Thoracic aorta (tissue), 2 donors: ENCODE data around the gene NRAS. TPM values are rescaled to one million over a fixed set of nuclear protein-coding genes. Genes with fewer than 3 reads are reported as not detected.

Source experiments
- ATAC-seq: fragments of 150-250 bp; one replicate; pipeline ENCODE4 v1.8.0; 2017; ENCODE audit warnings: low read depth; ENCODE audit not compliant: insufficient number of reproducible peaks, low FRiP score
- DNase-seq: peaks from one replicate; pipeline ENCODE4 v3.0.0-alpha.2; 2020; ENCODE audit warnings: low spot score
- H3K27ac ChIP-seq, 2 donors: fragments of 200-600 bp; sonication (generic); 1 replicate in 1 of 2; 2 replicates in 1 of 2; pipeline ENCODE4 v1.5.1; 2016; ENCODE audit warnings: mild to moderate bottlenecking in 2 of 2, moderate library complexity in 2 of 2
- H3K27me3 ChIP-seq: fragments of 200-600 bp; sonication (generic); replicated peaks from 2 replicates; pipeline ENCODE4 v1.6.0; 2016; ENCODE audit warnings: mild to moderate bottlenecking; ENCODE audit not compliant: insufficient read depth
- H3K36me3 ChIP-seq: fragments of 200-600 bp; sonication (generic); one replicate; pipeline ENCODE4 v1.5.1; 2016
- H3K4me1 ChIP-seq, 2 donors: fragments of 200-600 bp; sonication (generic); 1 replicate in 1 of 2; 2 replicates in 1 of 2; pipeline versions ENCODE4 v1.5.1 to v1.6.0; 2016; ENCODE audit warnings: low read depth in 2 of 2, mild to moderate bottlenecking in 1 of 2; ENCODE audit not compliant: control insufficient read depth in 1 of 2
- H3K4me3 ChIP-seq: fragments of 200-600 bp; sonication (generic); 2 replicates; pipeline ENCODE4 v1.5.1; 2016; ENCODE audit warnings: mild to moderate bottlenecking
- H3K9me3 ChIP-seq: fragments of 200-600 bp; sonication (generic); 2 replicates; pipeline ENCODE4 v1.5.1; 2016
- total RNA-seq, 2 donors: library from RNA; depleted of rRNA; stranded (reverse); fragments of >200 nt; gene quantifications; one replicate each; pipeline versions ENCODE4 v1.1.0 to v1.2.3, GENCODE V29; 2016
- TF ChIP-seq, protein P1 (sequence below): fragments of 200-600 bp; sonication (generic); IDR thresholded peaks from one replicate; pipeline ENCODE4 v1.5.1; 2019; ENCODE audit warnings: antibody characterized with exemption

The NRAS gene
- total RNA-seq, 2 donors from 2014 or later: 11.4 to 24.8 TPM

- ATAC-seq: no peak
- Histone ChIP-seq H3K9me3 (no peaks in the 10 kb centered on the region), H3K27me3 (no peaks in the 10 kb centered on the region), H3K27ac (no peak overlapping the region), H3K36me3 (peaks cover 24% of the 10 kb centered on the region), H3K4me3 (no peak overlapping the region), H3K4me1 (no peaks in the 10 kb centered on the region)
- TF ChIP-seq, protein P1, sequence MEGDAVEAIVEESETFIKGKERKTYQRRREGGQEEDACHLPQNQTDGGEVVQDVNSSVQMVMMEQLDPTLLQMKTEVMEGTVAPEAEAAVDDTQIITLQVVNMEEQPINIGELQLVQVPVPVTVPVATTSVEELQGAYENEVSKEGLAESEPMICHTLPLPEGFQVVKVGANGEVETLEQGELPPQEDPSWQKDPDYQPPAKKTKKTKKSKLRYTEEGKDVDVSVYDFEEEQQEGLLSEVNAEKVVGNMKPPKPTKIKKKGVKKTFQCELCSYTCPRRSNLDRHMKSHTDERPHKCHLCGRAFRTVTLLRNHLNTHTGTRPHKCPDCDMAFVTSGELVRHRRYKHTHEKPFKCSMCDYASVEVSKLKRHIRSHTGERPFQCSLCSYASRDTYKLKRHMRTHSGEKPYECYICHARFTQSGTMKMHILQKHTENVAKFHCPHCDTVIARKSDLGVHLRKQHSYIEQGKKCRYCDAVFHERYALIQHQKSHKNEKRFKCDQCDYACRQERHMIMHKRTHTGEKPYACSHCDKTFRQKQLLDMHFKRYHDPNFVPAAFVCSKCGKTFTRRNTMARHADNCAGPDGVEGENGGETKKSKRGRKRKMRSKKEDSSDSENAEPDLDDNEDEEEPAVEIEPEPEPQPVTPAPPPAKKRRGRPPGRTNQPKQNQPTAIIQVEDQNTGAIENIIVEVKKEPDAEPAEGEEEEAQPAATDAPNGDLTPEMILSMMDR: no peak
- no peak for DNase-seq
These were observed 13.3 kb downstream of the NRAS start for GRCh38 chr1:114703242-114703641.

- DNase-seq: no peak
- Histone ChIP-seq H3K4me3 (no peak overlapping the region), H3K27ac (no peak overlapping the region), H3K9me3 (no peaks in the 10 kb centered on the region), H3K36me3 (peaks cover 19% of the 10 kb centered on the region), H3K4me1 (no peaks in the 10 kb centered on the region), H3K27me3 (no peaks in the 10 kb centered on the region)
- TF ChIP-seq, protein P1: no peak
- no peak for ATAC-seq
These were observed 13.8 kb downstream of the NRAS start for GRCh38 chr1:114702737-114703136.

GRCh38 chr1:114701931-114702330 lies 14.6 kb downstream of the NRAS start:
- no peak overlapping the region for H3K27ac ChIP-seq
- TF ChIP-seq, protein P1: no peak
- peaks cover 11% of the 10 kb centered on the region for H3K36me3 ChIP-seq
- H3K9me3 ChIP-seq: no peaks in the 10 kb centered on the region
- H3K4me3 ChIP-seq: no peak overlapping the region
- no peaks in the 10 kb centered on the region for H3K27me3 ChIP-seq
- H3K4me1 ChIP-seq: no peaks in the 10 kb centered on the region
- no peak for DNase-seq
- ATAC-seq: no peak

DNA sequence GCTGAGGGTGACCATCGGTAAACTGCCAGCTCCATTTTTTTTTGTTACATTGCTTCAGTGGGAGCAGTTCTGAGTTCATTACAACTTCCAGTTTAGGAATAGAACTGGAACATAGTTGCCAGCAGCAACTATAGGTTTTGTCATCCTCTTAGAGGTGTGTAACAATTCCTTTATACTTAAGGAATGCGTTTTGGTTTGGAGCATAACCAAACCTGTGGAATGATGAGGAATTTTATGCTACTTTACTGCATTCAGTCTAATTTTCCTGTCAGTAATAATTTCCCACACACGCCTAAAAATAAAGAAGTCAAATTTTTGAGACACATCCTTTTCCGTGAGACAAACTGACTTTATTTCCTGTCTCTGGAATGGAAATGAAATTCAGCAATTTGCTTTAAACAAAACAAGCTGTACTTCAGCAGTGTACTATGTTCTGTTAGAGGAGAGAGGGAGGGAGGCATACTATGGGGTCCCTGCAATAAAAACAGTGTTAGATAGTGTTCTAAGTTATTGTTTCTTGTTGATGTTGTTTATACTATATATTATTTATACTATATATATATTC lies 16.5 kb downstream of the NRAS start:
- TF ChIP-seq, protein P1: no peak
- DNase-seq (no peak), ATAC-seq (no peak)

GRCh38 chr1:114696810-114697209 lies 19.8 kb downstream of the NRAS start:
- no peaks in the 10 kb centered on the region for H3K9me3 ChIP-seq
- no peak for ATAC-seq

More for the DNA sequence above, 16.5 kb downstream of the NRAS start:
- no peaks in the 10 kb centered on the region for H3K9me3 ChIP-seq
- H3K36me3 ChIP-seq: no peaks in the 10 kb centered on the region
- no peak overlapping the region for H3K4me3 ChIP-seq
- H3K4me1 ChIP-seq: no peaks in the 10 kb centered on the region
- H3K27me3 ChIP-seq: no peaks in the 10 kb centered on the region
- no peak overlapping the region for H3K27ac ChIP-seq

More at GRCh38 chr1:114696810-114697209, 19.8 kb downstream of the NRAS start:
- no peak overlapping the region for H3K27ac ChIP-seq
- H3K4me1 ChIP-seq: no peaks in the 10 kb centered on the region
- no peak overlapping the region for H3K4me3 ChIP-seq
- H3K36me3 ChIP-seq: no peaks in the 10 kb centered on the region
- TF ChIP-seq, protein P1: no peak
- no peaks in the 10 kb centered on the region for H3K27me3 ChIP-seq
- no peak for DNase-seq
